Neuron (in vitro differentiated cells): ENCODE measurements around the gene BOLL.
"Not testable (repeated sequence)": the region's sequence is repeated elsewhere in the genome, so short reads cannot be mapped to it uniquely, and the experiment has no call there.

Experiments used
- H2AFZ ChIP-seq: one replicate; pipeline ENCODE4 v1.6.1; 2013; ENCODE audit warnings: low read depth, mild to moderate bottlenecking, inconsistent platforms, low read length, moderate library complexity
- H3K27me3 ChIP-seq: one replicate; pipeline ENCODE4 v1.6.1; 2013; ENCODE audit warnings: low read length; ENCODE audit not compliant: insufficient read depth
- H3K36me3 ChIP-seq: one replicate; pipeline ENCODE4 v1.6.1; 2013; ENCODE audit warnings: low read length; ENCODE audit not compliant: insufficient read depth
- H3K4me1 ChIP-seq: one replicate; pipeline ENCODE4 v1.6.1; 2013; ENCODE audit warnings: low read length; ENCODE audit not compliant: insufficient read depth
- H3K4me3 ChIP-seq: 2 replicates; pipeline ENCODE4 v1.5.1; 2013; ENCODE audit warnings: mild to moderate bottlenecking, low read length, moderate library complexity
- H3K9me3 ChIP-seq: one replicate; pipeline ENCODE4 v1.6.1; 2013; ENCODE audit warnings: low read length

BOLL gene, protein sequence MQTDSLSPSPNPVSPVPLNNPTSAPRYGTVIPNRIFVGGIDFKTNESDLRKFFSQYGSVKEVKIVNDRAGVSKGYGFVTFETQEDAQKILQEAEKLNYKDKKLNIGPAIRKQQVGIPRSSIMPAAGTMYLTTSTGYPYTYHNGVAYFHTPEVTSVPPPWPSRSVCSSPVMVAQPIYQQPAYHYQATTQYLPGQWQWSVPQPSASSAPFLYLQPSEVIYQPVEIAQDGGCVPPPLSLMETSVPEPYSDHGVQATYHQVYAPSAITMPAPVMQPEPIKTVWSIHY

DNA sequence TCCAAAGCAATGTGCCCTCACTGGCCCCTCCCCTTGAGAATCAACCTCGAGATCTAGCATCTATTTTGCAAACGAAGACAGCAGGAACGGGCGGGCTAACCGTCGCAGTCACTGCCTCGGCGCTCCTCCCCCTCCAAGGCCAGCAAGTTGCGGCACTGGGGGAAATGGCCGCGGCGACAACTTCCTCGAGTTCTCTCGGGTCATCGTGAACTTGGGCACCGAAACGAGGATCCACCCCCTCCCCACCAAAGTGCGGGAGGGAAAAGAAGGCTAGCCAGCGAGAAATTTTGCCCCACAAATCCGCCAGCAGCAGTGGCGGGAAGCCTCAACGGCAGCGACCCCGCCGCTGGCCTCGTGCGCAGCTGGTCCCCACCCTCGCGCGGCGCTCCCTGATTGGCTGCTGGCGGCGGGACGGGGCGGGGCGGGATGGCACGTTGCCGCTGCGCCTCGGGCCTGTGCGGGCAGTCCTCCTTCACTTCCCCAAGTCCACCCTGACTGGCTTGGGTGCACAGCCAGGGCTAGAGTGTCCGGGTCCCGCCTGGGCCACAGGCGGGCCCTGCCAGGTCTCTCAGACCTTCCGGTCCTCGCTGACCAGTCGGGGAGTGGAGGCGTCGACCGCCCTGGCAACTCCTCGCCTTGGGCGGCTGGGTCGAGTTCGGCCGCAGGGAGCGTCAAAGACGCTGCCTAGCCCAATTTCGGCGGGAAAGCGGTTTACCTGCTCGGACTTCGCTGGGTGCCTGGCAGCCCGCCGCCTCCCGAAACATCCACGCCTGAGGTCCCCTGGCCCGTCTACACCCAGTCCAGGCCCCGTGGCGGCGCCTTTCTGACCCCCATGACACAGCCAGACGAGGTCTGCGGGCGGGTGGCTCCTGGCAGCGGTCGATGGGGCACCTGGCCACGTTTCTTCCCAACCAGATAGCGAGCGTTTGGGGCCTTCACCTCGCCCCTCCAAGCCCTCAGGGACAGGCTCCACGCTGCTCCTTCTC lies at the start of gene BOLL:
BOLL (minus strand) TSS at position 364 of the 986 bp plus-strand sequence. CDS start 3,469 bp downstream, outside the sequence.
- Histone ChIP-seq H3K9me3 (peaks cover 7% of the 10 kb centered on the region), H3K27me3 (peaks cover 6% of the 10 kb centered on the region), H3K4me3 (no peak within 1 kb of the TSS), H3K4me1 (no peaks in the 10 kb centered on the region), H3K36me3 (no peaks in the 10 kb centered on the region), H2AFZ (no peak within 1 kb of the TSS)

DNA sequence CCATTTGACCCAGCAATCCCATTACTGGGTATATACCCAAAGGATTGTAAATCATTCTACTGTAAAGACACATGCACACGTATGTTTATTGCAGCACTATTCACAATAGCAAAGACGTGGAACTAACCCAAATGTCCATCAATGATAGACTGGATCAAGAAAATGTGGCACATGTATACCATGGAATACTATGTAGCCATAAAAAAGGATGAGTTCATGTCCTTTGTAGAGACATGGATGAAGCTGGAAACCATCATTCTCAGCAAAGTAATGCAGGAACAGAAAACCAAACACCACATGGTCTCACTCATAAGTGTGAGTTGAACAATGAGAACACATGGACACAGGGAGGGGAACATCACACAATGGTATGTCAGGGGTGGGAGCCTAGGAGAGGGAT lies 49.7 kb upstream of the BOLL start:
- H3K27me3 ChIP-seq, H3K36me3 ChIP-seq, H3K4me3 ChIP-seq, H3K9me3 ChIP-seq, H2AFZ ChIP-seq, H3K4me1 ChIP-seq: not testable (repeated sequence)

- no peak overlapping the region for H3K4me3 ChIP-seq
- H3K36me3 ChIP-seq: no peaks in the 10 kb centered on the region
- no peaks in the 10 kb centered on the region for H3K4me1 ChIP-seq
- no peaks in the 10 kb centered on the region for H3K9me3 ChIP-seq
- no peaks in the 10 kb centered on the region for H3K27me3 ChIP-seq
- no peak overlapping the region for H2AFZ ChIP-seq
Measured at GRCh38 chr2:197828464-197829135, 43.5 kb upstream of the BOLL start.

- H2AFZ ChIP-seq: no peak overlapping the region
- H3K4me1 ChIP-seq: no peaks in the 10 kb centered on the region
- H3K27me3 ChIP-seq: no peaks in the 10 kb centered on the region
- H3K36me3 ChIP-seq: no peaks in the 10 kb centered on the region
- no peak overlapping the region for H3K4me3 ChIP-seq
- no peaks in the 10 kb centered on the region for H3K9me3 ChIP-seq
Measured at GRCh38 chr2:197827618-197828017, 42.5 kb upstream of the BOLL start.

DNA sequence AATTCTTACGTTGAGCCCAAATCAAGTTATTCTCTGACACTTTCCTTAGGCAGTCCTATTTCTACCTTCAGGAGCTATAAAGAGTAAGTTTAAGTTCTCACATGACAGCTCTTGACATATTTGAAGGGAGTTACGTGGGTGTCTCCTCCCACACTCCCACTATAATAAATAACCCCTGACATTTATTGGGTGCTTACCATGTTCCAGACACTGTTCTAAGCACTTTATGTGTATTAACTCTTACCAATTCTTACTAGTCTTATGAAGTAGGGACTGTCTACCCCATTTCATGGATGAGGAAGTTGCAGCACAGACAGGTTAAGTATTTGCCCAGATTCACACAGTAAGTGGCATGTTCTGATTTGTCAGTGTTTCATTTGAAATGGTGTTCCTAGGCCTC lies 37.2 kb upstream of the BOLL start:
- Histone ChIP-seq H3K27me3 (peaks cover 4% of the 10 kb centered on the region), H3K36me3 (no peaks in the 10 kb centered on the region), H3K4me3 (no peak overlapping the region), H3K4me1 (no peaks in the 10 kb centered on the region), H2AFZ (no peak overlapping the region), H3K9me3 (no peaks in the 10 kb centered on the region)

DNA sequence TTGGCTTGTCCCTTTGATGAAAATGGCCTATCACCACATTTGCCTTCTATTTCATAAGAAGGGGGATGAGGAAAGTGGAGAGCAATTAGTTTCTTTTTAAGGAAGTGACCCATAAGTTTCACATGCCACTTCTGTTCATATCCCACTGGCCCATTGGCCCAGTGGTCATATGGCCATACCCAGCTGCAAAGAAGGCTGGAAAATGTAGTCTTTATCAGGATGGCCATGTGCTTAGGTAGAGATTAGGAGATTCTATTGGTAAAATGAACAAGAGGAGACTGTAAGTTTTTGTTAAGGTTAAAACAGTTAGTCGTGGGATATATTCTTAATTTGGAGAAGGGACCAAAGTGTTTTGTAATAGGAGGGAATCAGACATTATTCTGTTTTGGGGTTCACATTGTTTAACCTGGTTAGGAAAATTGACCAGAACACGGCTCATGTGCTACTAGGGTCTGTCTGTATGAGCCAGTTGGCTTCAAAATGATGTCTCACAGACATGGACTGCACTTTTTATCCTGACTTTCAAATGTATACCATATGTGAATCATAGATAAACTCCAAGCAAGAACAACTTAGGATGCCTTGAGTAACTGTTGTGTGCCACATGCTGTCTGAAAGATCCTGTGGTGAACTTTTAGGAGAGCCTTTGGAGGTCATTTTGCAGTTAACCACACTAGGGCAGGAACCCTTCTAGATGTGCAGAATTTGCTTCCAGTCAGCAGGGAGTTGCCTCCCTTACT lies 36.6 kb upstream of the BOLL start:
- H3K4me3 ChIP-seq: no peak overlapping the region
- H3K36me3 ChIP-seq: no peaks in the 10 kb centered on the region
- no peak overlapping the region for H2AFZ ChIP-seq
- H3K9me3 ChIP-seq: no peaks in the 10 kb centered on the region
- peaks cover 4% of the 10 kb centered on the region for H3K27me3 ChIP-seq
- no peaks in the 10 kb centered on the region for H3K4me1 ChIP-seq

DNA sequence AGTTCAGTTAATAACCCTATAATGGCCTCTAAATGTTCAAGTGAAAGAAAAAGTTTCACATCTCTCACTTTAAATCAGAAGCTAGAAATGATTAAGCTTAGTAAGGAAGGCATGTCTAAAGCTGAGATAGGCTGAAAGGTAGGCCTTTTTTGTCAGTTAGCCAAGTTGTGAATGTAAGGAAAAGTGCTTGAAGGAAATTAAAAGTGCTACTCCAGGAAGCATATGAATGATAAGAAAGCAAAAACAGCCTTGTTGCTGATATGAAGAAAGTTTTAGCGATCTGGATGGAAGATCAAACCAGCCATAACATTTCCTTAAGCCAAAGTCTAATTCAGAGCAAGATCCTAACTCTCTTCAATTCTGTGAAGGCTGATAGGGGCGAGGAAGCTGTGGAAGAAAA lies 29.4 kb upstream of the BOLL start:
- H3K9me3 ChIP-seq: no peaks in the 10 kb centered on the region
- no peak overlapping the region for H3K4me3 ChIP-seq
- H3K27me3 ChIP-seq: peaks cover 3% of the 10 kb centered on the region
- H2AFZ ChIP-seq: no peak overlapping the region
- H3K4me1 ChIP-seq: no peaks in the 10 kb centered on the region
- no peaks in the 10 kb centered on the region for H3K36me3 ChIP-seq

DNA sequence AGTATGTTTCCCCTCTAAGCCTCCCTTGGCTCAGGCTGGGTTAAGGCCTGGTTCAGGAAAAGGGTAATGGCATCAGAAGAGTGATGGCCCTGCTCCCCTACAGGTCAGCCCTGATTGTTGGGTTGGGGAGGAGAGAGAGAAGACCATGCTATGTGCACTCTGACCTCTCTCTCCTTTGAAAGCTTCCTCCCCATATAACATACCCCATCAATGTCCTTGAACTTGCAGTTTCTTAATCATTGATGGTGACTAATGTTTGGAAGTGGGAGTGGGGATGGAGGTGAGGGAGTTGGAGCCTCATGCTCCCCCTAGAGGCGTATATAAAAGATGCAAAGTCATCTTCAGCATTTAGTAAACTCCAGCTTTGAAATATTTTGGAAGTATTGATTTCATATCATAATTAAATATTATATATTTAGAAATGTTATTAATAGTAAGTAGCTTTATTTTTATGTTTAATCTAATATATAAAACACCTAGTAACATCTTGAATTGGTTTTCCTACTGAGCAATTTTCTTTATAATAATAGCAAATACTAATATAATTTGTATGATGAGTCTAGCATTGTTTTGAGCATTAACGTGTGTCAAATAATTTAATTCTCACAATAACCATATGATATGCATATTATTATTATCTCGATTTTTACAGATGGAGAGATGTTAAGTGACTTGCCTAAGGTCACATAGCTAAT lies 28.1 kb upstream of the BOLL start:
- H3K4me1 ChIP-seq: no peaks in the 10 kb centered on the region
- peaks cover 11% of the 10 kb centered on the region for H3K27me3 ChIP-seq
- H2AFZ ChIP-seq: no peak overlapping the region
- no peak overlapping the region for H3K4me3 ChIP-seq
- H3K9me3 ChIP-seq: no peaks in the 10 kb centered on the region
- no peaks in the 10 kb centered on the region for H3K36me3 ChIP-seq

DNA sequence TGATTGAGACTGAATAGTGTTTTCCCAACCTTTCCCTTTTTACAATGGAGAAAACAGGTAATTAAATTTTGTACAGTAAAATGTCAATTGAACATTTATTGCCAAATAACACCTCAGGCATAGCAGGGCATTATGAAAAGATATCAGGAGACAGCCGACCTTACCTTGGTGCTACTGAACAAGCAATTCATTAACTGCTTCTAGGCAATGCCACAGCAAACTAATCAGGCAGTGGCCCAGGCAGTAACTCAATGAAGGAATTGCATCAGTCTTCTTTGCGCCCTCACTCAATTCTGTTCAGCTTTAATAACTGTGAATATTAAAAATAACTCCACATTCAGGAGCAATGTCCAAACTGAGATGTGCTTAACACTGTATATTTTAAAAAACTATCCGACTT lies 25.4 kb upstream of the BOLL start:
- Histone ChIP-seq H2AFZ (no peak overlapping the region), H3K27me3 (peaks cover 31% of the 10 kb centered on the region), H3K9me3 (no peaks in the 10 kb centered on the region), H3K4me1 (peaks cover 1% of the 10 kb centered on the region), H3K4me3 (no peak overlapping the region), H3K36me3 (no peaks in the 10 kb centered on the region)

DNA sequence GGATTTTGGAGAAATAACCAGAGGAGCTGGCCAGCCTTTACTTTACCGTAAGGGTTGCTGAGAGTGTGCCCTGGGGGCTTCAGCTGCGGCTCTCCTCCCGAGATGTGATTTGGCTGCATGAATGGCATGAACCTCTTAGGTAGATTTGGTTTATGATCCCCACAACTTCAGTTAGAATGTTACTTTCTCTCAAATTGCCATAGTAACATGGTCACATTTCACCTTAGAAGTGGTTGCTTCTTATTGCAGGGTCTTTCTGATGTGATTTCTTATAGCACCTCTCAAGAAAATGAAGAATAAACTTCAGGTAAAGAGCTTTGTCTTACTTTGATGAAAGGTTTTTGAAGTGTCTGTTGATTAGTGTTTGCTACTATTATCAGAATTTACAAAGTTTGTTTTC lies 24.9 kb upstream of the BOLL start:
- H3K27me3 ChIP-seq: peaks cover 36% of the 10 kb centered on the region
- H3K4me3 ChIP-seq: no peak overlapping the region
- H2AFZ ChIP-seq: no peak overlapping the region
- H3K4me1 ChIP-seq: peaks cover 6% of the 10 kb centered on the region
- no peaks in the 10 kb centered on the region for H3K36me3 ChIP-seq
- no peaks in the 10 kb centered on the region for H3K9me3 ChIP-seq

- peaks cover 37% of the 10 kb centered on the region for H3K27me3 ChIP-seq
- H3K4me3 ChIP-seq: no peak overlapping the region
- no peak overlapping the region for H2AFZ ChIP-seq
- no peaks in the 10 kb centered on the region for H3K36me3 ChIP-seq
- no peaks in the 10 kb centered on the region for H3K9me3 ChIP-seq
- peaks cover 9% of the 10 kb centered on the region for H3K4me1 ChIP-seq
Measured at GRCh38 chr2:197809064-197809463, 23.9 kb upstream of the BOLL start.
